Fibroblast of lung (primary cell): ENCODE results near the gene ATP7A.

Experiments
- CTCF ChIP-seq, 2 donors: IDR thresholded peaks in 1 of 2; conservative IDR thresholded peaks in 1 of 2; 1 replicate in 1 of 2; 2 replicates in 1 of 2; pipeline ENCODE4 v1.5.1; 2011 to 2012; ENCODE audit warnings: low read length in 2 of 2, control low read depth in 1 of 2, inconsistent platforms in 1 of 2, low read depth in 1 of 2, mild to moderate bottlenecking in 1 of 2
- EZH2 ChIP-seq: IDR thresholded peaks from 2 replicates; pipeline ENCODE4 v1.5.1; 2012; ENCODE audit warnings: low read length, control low read depth, mild to moderate bottlenecking; ENCODE audit errors: missing control alignments

GRCh38 chrX:78064152-78064551 lies 153.7 kb downstream of the ATP7A start:
- no peak for TF ChIP-seq CTCF (conservative IDR thresholded peaks at IDR 0.05 in 1 of 2, IDR thresholded peaks at IDR 0.05 in 1 of 2; ENCODE audit: low read depth in 1 of 2, low read length in 2 of 2)
- no peak for TF ChIP-seq EZH2
